Measurements from ENCODE around the gene SCGB1D2.

Gene SCGB1D2

GRCh38 chr11:62264004-62264403 is 22.0 kb downstream of the SCGB1D2 start:
- no peak for TF ChIP-seq CTCF (IDR thresholded peaks at IDR 0.05; ENCODE audit: low read depth, low read length)

GRCh38 chr11:62266558-62266957 is 24.5 kb downstream of the SCGB1D2 start:
- TF ChIP-seq CTCF (IDR thresholded peaks at IDR 0.05; ENCODE audit: low read depth, low read length) = no peak
- DNase-seq (ENCODE audit: extremely low read depth, low read depth) = no peak

More at GRCh38 chr11:62264004-62264403, 22.0 kb downstream of the SCGB1D2 start:
- DNase-seq (ENCODE audit: extremely low read depth, low read depth) = no peak

- DNase-seq (ENCODE audit: extremely low read depth, low read depth) = no peak
- TF ChIP-seq CTCF (IDR thresholded peaks at IDR 0.05; ENCODE audit: low read depth, low read length) = no peak
Observed at GRCh38 chr11:62267050-62267449, 25.0 kb downstream of the SCGB1D2 start.

GRCh38 chr11:62267576-62267975 is 25.5 kb downstream of the SCGB1D2 start:
- DNase-seq (ENCODE audit: extremely low read depth, low read depth) = no peak
- TF ChIP-seq CTCF (IDR thresholded peaks at IDR 0.05; ENCODE audit: low read depth, low read length) = no peak

GRCh38 chr11:62269654-62270278 is 27.7 kb downstream of the SCGB1D2 start, which contains the start of gene SCGB2A2:
SCGB2A2 (plus strand) TSS chr11:62270158; CDS start chr11:62270217, 59 bp downstream.
- DNase-seq (ENCODE audit: extremely low read depth, low read depth) = no peak
- no peak for TF ChIP-seq CTCF (IDR thresholded peaks at IDR 0.05; ENCODE audit: low read depth, low read length)

- no peak for DNase-seq (ENCODE audit: extremely low read depth, low read depth)
- TF ChIP-seq CTCF (IDR thresholded peaks at IDR 0.05; ENCODE audit: low read depth, low read length) = no peak
Observed at GRCh38 chr11:62273284-62273683, 31.2 kb downstream of the SCGB1D2 start.

GRCh38 chr11:62273789-62274275 is 31.8 kb downstream of the SCGB1D2 start:
- no peak for DNase-seq (ENCODE audit: extremely low read depth, low read depth)
- TF ChIP-seq CTCF (IDR thresholded peaks at IDR 0.05; ENCODE audit: low read depth, low read length) = no peak
